Amniotic epithelial cell (primary cell): Measurements from ENCODE around the gene ARHGAP4.

Experiments
- DNase-seq: peaks from one replicate; pipeline ENCODE4 v3.0.0-alpha.2; 2010; ENCODE audit warnings: low read depth

ARHGAP4 gene

DNA sequence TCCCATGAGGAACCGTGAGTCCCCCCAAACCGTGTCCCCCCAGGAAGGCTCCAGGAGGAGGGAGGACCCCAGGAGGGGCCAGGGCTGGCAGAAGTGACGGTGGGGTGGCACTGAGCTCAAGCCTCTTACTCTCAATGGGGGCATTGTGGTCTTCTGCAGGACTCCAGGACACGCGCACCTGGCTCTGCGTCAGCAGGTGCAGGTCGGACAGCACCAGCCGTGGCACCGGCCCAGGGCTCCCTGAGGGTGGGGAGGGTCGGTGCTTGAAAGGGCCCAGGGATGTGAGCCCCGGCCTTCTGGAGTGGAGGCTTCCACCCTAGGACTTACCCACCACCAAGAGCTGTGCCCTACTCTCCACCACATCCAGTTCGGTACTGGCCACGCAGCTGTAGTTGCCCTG lies 58.4 kb downstream of the ARHGAP4 start:
- no peak for DNase-seq

DNA sequence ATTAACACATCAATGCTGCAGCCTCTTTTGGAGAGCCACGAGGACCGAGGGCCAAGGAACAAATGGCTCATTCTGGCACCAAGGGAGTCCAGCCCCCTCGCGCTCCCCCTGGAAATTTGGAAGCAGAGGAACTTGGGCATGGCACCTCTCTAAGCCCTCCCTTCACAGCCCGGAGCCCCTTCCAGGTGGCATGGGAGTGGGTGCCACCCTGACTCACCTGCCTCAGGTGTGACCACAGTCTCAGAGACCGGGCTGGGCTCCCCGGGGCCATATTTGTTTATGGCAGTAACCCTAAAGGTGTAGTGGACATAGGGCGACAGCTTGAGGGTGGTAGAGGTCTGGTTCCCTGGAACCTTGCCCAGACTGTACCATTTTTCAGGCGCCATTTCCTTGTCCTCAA lies 58.9 kb downstream of the ARHGAP4 start:
- no peak for DNase-seq

DNA sequence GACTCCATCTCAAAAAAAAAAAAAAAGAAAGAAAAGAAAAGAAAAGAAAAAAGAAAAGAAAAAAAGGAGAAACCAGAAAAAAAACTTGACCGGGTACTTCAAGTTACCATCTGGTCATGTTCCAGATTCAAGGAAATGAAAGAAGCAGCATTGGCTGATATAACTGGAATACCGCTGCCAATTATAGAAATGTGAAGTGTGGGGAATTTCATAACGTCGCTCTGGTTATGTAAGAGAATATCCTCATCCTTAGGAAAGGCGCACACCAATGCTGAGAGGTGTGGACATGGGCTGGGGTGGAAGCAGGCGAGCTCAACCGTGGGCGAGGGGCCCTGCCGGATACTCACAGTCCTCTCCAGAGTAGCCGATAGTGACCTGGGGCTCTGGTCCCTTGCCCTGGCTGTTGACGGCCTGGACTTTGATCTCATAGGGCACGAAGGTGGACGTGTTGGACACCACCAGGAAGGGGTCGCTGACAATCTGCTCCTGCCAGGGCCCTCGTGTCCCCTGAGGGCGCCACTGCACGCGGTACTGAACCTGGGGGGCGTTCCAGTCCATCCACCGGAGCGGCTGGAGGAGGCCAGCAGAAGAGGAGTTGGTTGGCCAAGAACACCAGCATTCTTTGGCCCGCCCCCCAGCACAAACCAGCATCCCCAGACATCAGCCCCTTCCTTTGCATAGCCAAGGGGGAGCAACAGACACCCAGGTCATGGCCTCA lies 59.6 kb downstream of the ARHGAP4 start:
- no peak for DNase-seq

DNA sequence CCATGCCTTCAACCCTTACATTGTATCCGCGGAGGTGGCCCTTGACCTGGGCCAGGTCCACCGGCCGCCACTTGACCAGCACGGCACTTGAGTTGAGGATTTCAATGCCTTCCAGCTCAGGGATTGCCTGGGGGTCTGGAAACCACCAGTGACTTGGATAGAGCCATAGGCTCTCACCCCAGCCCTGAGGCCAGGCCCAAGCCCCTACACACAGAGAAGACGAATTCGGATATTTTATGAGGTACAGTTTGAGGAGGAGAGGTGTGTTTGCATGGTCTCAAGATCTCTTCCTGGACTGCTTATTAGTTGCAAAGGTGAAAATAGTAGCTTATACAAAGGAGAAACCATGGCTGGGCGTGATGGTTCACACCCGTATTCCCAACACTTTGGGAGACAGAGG lies 60.4 kb downstream of the ARHGAP4 start:
- no peak for DNase-seq

DNA sequence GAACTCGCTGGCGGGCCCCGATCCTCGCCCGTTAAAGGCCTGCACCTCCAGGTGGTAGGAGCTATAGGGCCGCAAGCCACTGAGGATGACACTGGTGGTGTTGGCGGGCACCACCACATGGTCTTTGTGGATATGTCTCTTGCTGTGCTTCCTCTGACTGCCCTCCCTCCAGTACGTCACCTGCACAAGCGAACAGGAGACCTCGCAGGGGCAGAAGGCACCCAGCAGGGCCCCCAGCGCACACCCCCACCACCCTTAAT lies 60.8 kb downstream of the ARHGAP4 start:
- no peak for DNase-seq

DNA sequence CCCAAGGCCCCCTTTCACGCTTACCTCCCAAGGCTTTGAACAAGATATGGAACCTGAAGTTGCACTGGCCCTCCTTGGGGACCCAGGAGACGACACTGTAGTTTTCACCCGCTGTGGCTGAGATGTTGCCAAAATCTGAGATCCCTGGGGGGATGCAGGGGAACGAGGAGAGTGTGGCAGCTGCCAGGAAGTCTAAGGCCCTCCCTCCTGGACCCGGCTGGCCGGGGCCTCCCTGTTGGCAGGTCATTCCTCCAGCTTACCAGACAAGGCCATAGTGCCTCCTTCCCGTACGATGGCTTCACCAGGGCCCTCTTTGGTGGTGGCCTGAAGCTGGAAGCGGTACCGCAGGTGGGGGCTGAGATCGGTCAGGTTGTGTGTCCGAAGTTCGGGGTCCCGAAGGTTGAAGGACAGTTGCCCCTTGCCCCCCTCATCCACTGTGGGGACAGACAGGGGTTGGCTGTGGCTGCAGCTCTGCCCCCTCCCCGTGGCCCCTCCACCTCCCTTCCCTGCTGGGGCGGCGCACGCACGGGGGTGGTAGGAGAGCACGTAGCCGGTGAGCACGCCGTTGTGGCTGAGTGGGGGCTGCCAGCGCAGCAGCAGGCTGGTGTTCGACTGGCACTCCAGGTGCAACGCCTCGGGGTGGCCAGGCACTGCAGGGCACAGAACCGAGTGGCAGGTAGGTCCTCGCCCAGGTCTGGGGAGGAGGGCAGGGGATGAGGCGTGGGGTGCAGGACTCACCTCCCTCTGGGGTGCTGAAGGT lies 61.3 kb downstream of the ARHGAP4 start:
- no peak for DNase-seq

DNA sequence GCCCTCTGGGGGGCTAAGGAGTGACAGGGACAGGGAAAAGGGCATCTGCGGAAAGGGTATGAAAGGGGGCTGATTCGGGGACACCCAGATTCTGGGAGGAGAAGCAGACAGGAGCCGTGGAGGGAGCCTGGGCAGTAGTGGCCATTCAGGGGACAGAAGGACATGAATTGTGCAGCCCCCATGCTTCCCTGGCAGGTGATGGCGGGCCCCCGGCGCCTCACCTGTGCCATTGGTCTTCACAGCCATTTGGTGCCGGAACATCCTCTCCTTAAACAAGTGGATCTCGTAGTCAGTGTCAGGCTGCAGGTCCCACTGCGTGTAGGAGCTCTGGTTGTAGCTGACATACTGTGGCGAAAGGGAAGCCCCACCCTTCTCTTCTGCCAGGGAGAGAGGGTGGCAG lies 62.0 kb downstream of the ARHGAP4 start:
- DNase-seq = no peak

DNA sequence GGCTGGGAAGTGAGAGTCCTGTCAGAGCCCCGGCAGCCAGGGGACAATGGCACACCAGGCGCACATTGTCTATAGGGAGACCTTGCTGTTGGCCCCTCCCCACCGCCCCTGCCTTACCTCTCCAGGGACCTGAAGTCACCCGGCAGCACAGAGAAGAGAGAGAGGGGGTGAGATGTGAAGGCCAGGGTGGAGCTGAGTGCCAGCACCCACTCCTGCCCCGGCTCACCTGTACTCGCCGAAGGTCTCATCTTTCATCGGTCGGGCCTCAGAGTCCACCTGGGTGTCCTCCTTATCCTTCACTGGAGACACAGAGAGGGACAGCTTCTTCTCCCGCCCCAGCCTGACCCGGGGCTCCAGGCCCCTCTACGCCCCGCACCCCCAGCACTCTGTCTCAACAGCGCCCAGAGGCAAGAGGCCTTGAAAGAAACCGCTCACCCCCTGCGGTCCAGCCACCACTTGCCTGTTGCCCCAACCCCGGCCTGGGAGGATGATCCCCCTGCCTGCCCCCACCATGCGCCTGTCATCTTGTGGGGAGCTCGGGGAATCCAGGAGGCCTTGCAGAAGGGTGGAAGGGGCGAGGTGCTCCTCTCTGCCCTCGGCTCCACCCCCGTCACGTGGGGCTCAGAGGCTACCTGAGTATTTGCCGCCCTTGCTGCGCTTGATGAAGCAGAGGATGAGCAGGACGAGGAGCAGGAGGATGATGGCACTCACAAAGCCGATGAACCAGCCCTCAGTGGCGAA lies 62.6 kb downstream of the ARHGAP4 start:
- no peak for DNase-seq

DNA sequence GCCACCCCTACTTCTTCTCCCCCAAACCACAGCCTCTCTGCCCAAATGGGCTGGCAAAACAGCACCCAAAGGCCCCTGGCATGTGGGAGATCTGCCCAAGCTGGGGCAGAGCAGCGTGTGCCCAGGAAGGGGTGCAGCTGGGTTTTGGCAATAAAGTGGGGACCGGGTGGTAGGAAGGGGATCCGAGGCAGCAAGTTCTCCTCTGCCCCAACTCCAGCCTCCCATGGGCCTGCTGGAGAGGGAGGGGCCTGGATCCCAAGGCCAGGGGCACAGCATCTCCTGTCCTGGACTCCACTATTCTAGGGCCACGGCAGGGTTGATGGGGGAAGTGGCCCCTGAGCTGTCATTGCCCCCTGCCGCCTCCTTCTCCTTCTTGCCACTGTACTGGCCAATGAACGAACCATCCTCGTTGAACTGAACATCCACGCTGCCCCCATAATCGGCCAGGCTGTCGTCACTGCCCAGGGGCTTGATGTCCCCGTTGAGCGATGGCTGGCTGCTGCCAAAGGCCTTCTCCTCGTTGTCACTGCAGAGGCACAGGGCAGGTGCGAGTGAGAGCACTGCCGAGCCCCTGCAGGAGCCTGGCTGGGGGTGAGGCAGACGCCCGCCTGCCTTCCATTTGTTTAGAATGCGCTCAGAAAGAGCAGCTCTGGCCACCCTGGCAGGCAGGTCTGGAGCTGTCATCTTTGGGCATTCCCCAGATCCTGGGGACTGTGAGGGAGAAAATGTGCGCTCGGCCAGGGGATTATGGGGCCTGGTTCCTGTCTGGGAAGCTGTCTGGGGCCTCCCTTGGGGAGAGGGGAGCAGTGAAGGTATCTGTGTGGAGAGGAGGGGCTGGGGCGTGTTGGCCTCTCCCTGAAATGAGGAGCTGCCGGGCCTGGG lies 63.5 kb downstream of the ARHGAP4 start:
- no peak for DNase-seq

DNA sequence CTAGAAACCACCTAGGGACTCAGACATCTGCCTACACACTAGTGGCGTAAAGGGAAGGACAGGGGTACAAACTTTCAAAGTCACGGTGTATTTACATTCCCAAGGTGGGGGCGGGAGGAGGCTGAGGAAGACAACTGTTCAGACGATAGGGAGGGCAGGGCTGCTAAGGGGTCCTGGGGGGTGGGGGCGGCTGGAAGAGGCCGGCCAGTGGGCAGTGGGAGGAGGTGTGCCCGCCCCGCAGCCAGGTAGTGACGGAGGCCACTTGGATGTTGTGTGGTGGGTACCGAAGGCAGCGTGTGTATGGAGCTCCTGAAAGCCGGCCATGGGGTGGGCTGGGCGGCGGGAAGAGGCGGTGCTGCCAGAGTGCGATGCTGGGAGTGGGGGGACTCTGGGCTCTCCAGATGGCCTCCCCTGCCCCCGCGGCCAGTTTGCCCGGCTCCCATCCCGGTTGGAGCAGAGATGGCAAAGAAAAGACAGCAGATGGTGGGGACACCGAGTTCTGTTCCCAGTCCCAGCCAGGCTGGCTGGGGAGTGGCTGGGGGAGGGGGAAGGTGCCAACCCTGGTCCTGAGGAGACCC lies 64.2 kb downstream of the ARHGAP4 start:
- no peak for DNase-seq

DNA sequence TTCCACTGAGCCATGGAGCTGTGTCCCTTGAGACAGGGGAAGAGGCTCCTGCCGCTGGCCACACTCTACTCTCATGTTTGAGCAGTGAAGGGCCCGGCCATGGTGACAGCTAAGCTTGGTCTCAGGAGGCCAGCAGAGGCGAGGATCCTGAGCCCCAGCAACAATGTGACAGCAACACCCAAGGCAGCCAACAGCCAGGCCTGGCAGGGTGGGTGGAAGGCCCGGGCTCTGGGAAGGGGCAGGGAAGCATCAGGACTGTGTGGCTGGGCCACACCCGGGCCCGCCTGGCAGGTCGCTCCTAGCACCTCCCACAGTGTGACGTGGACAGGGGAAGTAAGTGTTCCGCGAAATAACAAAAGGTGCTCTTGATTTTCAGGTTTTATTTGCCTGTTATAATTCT lies 64.9 kb downstream of the ARHGAP4 start:
- DNase-seq = no peak
